22Rv1 (cell line): ENCODE results near the gene BOD1L1.

Source experiments
- H3K27ac ChIP-seq: fragments of 450-650 bp; 2 replicates; pipeline ENCODE4 v1.5.1; 2017
- CTCF ChIP-seq: fragments of 450-650 bp; IDR thresholded peaks from 2 replicates; pipeline ENCODE4 v1.5.1; 2017; ENCODE audit warnings: mild to moderate bottlenecking
- ZFX ChIP-seq: fragments of 450-650 bp; IDR thresholded peaks from 2 replicates; pipeline ENCODE4 v1.6.1; 2017; ENCODE audit warnings: antibody characterized with exemption, borderline replicate concordance

BOD1L1 gene

GRCh38 chr4:13530823-13531624 lies 96.5 kb downstream of the BOD1L1 start:
- TF ChIP-seq CTCF (no peak), ZFX (no peak)

GRCh38 chr4:13529128-13529919 lies 98.2 kb downstream of the BOD1L1 start:
- H3K27ac ChIP-seq = no peak overlapping the region
- TF ChIP-seq ZFX (no peak), CTCF (no peak)

More at GRCh38 chr4:13530823-13531624, 96.5 kb downstream of the BOD1L1 start:
- no peak overlapping the region for H3K27ac ChIP-seq

- H3K27ac ChIP-seq = no peak overlapping the region
- TF ChIP-seq CTCF (no peak), ZFX (no peak)
These were observed 98.8 kb downstream of the BOD1L1 start for GRCh38 chr4:13528821-13529127.

GRCh38 chr4:13527981-13528820 lies 99.3 kb downstream of the BOD1L1 start:
- TF ChIP-seq ZFX (no peak), CTCF (no peak)

GRCh38 chr4:13527192-13527980 lies 100.1 kb downstream of the BOD1L1 start:
- H3K27ac ChIP-seq = no peak overlapping the region
- TF ChIP-seq CTCF (no peak), ZFX (no peak)

More at GRCh38 chr4:13527981-13528820, 99.3 kb downstream of the BOD1L1 start:
- H3K27ac ChIP-seq = no peak overlapping the region

- TF ChIP-seq CTCF = no peak
- TF ChIP-seq ZFX = no peak
These were observed 100.9 kb downstream of the BOD1L1 start for GRCh38 chr4:13526658-13527057.

More at GRCh38 chr4:13526658-13527057, 100.9 kb downstream of the BOD1L1 start:
- no peak overlapping the region for H3K27ac ChIP-seq
